Renal cortical epithelial cell (primary cell): Measurements from ENCODE around the gene RNF224. TPM values are rescaled to one million over a fixed set of nuclear protein-coding genes. Genes with fewer than 3 reads are reported as not detected.
A peak's percentile ranks its signal among the peaks of the same experiment; 100 is the strongest.
"Not testable (repeated sequence)": the region's sequence is repeated elsewhere in the genome, so short reads cannot be mapped to it uniquely, and the experiment has no call there.

Source experiments
- DNase-seq: peaks from one replicate; pipeline ENCODE4 v3.0.0-alpha.2; 2011; ENCODE audit warnings: low read depth
- total RNA-seq: library from RNA; depleted of rRNA; stranded (reverse); fragments of >200 nt; gene quantifications from 2 replicates; pipeline ENCODE4 v1.2.3, GENCODE V29; 2014

The RNF224 gene
- total RNA-seq, 1 donor from 2014 or later, result 0.15 TPM

- DNase-seq, result peak; percentile 99
Observed at GRCh38 chr9:137240841-137241489, 13.7 kb downstream of the RNF224 start, which contains the start of gene TUBB4B. Gene TUBB4B, plus strand, starts transcription at chr9:137241287. Its CDS starts 74 bp downstream, at chr9:137241361.

DNA sequence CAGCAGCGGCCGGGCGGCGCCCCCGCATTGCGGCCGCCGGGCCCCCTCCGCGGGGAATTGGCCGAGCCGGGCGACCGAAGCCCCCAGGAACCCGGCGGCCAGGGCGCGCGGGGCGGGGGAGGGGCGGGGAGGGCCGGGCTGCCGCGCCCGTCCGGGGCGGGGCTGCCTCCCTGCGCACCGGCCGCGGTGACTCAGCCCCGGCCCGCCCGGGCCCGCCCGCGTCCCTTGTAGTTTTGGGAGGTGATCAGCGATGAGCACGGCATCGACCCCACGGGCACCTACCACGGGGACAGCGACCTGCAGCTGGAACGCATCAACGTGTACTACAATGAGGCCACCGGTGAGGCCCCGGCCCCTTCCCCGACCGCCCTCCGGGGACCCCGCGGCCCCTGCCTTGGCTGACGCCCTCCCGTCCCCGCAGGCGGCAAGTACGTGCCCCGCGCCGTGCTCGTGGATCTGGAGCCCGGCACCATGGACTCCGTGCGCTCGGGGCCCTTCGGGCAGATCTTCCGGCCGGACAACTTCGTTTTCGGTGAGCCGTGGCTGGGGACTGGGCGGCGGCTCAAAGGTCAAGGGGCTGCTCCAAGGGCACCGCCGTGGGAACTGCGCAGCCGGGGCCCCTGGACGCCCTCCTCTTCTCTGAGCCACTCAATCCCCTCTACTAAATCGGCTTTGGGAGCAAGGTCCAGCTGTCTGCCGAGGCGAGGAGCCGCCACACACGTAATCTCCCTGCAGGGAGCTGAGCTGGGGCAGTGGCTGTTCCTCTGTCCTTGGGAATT, 14.4 kb downstream of the RNF224 start:
- DNase-seq, result no peak

DNA sequence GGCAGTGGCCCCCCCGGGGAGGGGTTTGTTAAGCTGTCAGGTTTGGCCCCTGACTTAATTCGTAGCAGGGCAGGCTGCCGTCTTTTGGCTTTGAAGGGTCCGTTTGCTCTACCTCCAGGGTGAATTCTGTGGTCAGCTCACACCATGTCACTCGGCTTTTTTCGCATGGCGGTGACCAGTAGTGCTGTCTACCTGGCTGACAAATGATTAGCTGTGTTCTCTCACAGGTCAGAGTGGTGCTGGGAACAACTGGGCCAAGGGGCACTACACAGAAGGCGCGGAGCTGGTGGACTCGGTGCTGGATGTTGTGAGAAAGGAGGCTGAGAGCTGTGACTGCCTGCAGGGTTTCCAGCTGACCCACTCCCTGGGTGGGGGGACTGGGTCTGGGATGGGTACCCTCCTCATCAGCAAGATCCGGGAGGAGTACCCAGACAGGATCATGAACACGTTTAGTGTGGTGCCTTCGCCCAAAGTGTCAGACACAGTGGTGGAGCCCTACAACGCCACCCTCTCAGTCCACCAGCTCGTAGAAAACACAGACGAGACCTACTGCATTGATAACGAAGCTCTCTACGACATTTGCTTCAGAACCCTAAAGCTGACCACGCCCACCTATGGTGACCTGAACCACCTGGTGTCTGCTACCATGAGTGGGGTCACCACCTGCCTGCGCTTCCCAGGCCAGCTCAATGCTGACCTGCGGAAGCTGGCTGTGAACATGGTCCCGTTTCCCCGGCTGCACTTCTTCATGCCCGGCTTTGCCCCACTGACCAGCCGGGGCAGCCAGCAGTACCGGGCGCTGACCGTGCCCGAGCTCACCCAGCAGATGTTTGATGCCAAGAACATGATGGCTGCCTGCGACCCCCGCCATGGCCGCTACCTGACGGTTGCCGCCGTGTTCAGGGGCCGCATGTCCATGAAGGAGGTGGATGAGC, 15.2 kb downstream of the RNF224 start:
- no peak for DNase-seq

DNA sequence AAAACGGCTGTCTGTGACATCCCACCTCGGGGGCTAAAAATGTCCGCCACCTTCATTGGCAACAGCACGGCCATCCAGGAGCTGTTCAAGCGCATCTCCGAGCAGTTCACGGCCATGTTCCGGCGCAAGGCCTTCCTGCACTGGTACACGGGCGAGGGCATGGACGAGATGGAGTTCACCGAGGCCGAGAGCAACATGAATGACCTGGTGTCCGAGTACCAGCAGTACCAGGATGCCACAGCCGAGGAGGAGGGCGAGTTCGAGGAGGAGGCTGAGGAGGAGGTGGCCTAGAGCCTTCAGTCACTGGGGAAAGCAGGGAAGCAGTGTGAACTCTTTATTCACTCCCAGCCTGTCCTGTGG, 15.9 kb downstream of the RNF224 start:
- not testable (repeated sequence) for DNase-seq

GRCh38 chr9:137243626-137244485, 16.6 kb downstream of the RNF224 start:
- no peak for DNase-seq

DNA sequence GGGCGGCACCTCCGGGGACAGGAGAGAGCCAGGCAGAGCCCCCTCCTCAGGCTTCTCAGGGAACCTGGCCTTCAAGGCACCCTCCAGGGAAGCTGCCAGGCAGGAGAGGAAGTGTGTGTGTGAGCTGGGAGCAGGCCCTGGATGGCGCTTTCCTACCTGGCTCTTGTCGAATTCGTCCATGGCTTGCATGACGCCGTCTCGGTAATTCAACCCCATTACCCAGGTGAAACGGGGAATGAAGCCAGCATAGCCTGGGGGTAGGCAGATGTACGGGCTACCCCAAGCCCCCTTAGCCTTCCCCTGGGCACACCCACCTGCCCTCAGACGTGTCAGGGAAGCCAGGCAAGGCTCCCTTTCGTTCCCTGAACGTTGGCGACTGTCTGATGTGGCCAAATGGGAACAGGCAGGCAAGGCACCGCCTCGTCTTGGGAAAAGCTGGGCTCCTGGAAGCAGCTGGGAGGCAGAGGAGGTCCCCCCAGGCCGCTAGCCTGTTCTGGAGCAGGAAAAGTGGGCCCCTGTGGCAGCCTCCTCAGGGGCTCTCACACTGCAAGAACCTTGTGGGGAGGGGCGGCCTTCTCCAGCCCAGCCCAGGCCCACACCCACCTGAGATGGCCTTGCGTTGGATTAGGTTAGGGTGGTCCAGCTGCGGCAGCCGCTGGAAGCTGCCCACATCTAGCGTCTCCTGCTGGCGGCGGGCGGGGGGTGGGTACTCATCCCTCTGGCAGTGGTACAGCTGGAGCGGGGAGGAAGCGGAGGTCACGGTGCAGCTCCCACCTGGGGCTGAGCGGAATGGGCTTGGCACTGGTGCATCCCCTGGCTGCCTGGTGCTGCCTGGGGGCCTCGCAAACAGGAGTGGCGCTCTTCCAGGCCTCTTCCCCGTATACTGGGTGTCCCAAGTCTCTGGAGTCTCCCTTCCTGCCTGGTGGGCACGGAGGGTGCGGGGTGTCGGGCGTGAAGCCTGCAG, 17.5 kb downstream of the RNF224 start:
- no peak for DNase-seq

- no peak for DNase-seq
Observed at GRCh38 chr9:137245450-137246421, 18.4 kb downstream of the RNF224 start.

- DNase-seq, result peak; percentile 77
Observed at GRCh38 chr9:137247135-137247915, 20.0 kb downstream of the RNF224 start.

DNA sequence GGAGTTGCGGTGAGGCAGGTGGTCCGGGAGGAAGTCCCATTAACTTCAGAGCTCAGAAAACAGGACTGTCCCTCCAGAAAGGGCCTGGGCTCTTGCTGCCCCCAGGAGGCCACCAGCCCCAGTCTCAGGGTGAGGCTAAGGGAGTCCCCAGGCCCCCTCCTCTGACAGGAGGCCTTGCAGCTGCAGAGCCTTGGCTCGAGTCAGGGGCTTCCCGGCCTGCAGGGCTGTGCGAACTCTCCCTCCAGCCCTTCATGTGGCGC, 20.5 kb downstream of the RNF224 start:
- DNase-seq, result no peak

DNA sequence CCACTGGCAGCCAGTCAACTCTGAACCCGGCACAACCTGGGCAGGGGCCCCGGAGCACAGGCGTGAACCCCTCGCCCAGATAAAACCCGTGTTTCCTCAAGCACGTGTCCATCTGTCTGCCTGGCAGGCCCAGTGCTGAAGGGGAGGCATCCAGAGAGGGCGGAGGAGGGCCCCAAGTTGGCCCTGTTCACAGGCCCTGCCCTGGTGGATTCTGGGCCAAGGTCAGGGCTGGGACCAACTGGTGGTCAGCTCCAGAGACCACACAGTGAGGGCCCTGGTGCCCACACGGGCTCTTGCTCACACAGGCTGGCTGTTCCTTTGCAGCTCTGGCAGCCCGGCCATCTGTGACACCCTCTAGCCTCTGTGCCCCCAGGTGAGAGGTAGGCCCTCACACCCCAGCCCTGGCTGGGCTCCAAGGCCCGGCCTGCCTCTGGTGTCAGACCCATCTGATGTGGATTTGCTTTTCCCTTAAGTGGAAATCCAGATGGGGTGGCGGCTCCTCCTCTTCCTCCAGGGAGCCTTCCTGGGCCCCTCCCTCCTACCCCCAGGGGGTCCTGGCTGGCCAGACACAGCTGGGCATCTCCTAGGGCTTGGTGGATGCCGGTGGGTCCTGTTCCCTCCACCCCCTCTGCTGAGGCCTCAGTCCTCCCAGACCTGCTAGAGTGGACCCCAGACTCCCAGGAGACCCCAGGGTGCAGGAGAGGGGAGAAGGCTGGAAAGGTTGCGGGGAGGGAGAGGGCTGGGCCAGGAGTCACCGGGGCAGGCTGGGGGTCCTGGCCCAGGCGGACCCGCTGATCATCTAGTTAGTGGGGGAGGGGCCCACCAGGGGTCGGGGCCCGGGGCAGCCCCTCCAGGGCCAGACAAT, 23.3 kb downstream of the RNF224 start:
- no peak for DNase-seq

DNA sequence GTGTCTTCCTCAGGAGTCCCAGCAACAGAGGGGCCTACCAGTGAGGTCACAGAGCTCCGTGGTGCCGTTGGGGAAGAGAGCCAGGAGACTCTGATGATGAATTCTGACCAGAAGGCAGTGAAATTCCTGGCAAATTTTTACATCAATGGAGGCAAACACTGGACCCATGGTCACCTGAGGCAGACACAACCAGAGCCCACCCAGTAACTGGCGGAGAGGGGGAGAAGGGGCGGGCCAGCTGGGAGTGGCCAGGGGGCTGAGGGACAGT, 23.8 kb downstream of the RNF224 start, which contains the start of gene STPG3:
Gene STPG3, plus strand, starts transcription at position 93 of the 268 bp plus-strand sequence. Its CDS starts 1 bp downstream, at position 94.
- no peak for DNase-seq

- DNase-seq, result no peak
Observed at GRCh38 chr9:137251490-137252268, 24.4 kb downstream of the RNF224 start.

DNA sequence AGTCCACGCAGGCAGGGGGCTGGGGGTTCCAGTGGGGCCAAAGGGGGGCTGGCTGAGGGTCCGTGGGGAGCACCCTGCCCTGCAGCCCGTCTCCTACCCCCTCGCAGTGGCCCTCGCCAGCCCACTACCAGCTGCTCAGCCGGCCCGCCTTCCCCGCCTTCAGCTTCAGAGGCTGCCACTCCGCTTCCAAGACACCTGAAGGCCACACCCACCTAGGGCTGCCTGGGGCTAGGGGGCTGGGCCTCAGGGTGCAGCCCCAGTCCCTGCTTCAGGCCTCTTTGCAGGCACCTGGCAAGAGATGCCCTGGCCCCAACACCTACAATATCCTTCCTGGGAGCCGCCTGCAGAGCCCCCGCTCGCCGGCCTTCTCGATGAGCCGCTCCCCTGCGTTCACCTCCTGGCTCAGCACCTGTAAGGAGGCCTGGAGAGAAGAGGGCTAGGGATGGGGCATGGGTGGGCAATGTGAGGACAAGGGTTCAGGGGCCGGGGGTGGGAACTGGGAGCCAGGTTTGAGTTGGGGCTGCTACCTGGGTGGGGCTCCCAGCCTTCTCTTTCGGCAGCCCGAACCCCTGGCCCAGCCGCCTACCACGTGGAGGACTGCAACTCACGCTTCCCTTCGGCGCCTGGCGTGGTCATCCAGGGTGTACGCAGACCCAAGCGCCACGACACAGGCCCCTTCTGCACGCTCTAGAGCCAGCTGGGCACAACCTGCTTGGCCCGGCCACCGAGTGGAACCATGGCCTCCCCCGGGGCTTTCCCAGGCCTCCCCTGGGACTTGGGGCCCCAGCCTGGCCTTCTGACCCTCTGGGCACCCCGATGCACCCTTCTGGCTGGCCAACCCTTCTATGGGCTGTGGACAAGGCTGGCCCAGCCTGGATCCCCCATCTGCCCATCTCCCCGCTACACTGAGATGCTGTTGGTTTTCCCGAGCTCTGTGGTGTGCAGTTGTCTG, 25.5 kb downstream of the RNF224 start:
- DNase-seq, result no peak

GRCh38 chr9:137253717-137254623, 26.7 kb downstream of the RNF224 start:
- DNase-seq, result peak; percentile 62
